Progenitor cell of endocrine pancreas (in vitro differentiated cells): ENCODE results near the gene ARRB2. TPM values are rescaled to one million over a fixed set of nuclear protein-coding genes. Genes with fewer than 3 reads are reported as not detected.

Source experiments
- DNase-seq: peaks from one replicate; pipeline ENCODE4 v3.0.0; 2021; ENCODE audit warnings: low spot score; ENCODE audit not compliant: unreplicated experiment
- H3K27ac Mint-ChIP-seq: 2 replicates; pipeline ENCODE4 v1.8.0; 2021; ENCODE audit warnings: mild to moderate bottlenecking, moderate library complexity, mixed read lengths
- H3K27me3 Mint-ChIP-seq: 2 replicates; pipeline ENCODE4 v1.8.0; 2021; ENCODE audit warnings: mixed read lengths
- H3K36me3 Mint-ChIP-seq: 2 replicates; pipeline ENCODE4 v1.8.0; 2022; ENCODE audit warnings: mixed read lengths; ENCODE audit not compliant: insufficient read depth
- H3K4me1 Mint-ChIP-seq: 2 replicates; pipeline ENCODE4 v1.8.0; 2021; ENCODE audit warnings: low read depth, mixed read lengths
- H3K4me3 Mint-ChIP-seq: 2 replicates; pipeline ENCODE4 v1.8.0; 2021; ENCODE audit warnings: low read depth, mild to moderate bottlenecking, moderate library complexity, mixed read lengths
- H3K9me3 Mint-ChIP-seq: 2 replicates; pipeline ENCODE4 v1.8.0; 2021; ENCODE audit warnings: low read depth, mixed read lengths
- CTCF ChIP-seq: fragments of 200-600 bp; sonication (generic); IDR thresholded peaks from one replicate; pipeline ENCODE4 v1.5.0; 2021; ENCODE audit warnings: antibody characterized with exemption, mild to moderate bottlenecking; ENCODE audit not compliant: unreplicated experiment
- total RNA-seq: library from RNA; stranded (reverse); gene quantifications from 2 replicates; pipeline ENCODE4 v1.2.1, GENCODE V29; 2021

Gene ARRB2
- total RNA-seq, 1 donor from 2014 or later = 52.6 TPM

- Mint-ChIP-seq H3K9me3 (no peaks in the 10 kb centered on the region), H3K36me3 (no peaks in the 10 kb centered on the region), H3K27ac (no peak overlapping the region), H3K4me3 (no peak overlapping the region), H3K27me3 (peaks cover 54% of the 10 kb centered on the region), H3K4me1 (peaks cover 3% of the 10 kb centered on the region)
- no peak for TF ChIP-seq CTCF
- no peak for DNase-seq
Measured at GRCh38 chr17:4748686-4749085, 38.3 kb downstream of the ARRB2 start.

GRCh38 chr17:4750606-4751005 is 40.2 kb downstream of the ARRB2 start:
- H3K4me3 Mint-ChIP-seq = no peak overlapping the region
- H3K27me3 Mint-ChIP-seq = peaks cover 51% of the 10 kb centered on the region
- no peaks in the 10 kb centered on the region for H3K36me3 Mint-ChIP-seq
- no peak for DNase-seq
- H3K4me1 Mint-ChIP-seq = peaks cover 1% of the 10 kb centered on the region
- H3K9me3 Mint-ChIP-seq = no peaks in the 10 kb centered on the region
- H3K27ac Mint-ChIP-seq = no peak overlapping the region
- TF ChIP-seq CTCF = no peak

GRCh38 chr17:4751932-4752331 is 41.5 kb downstream of the ARRB2 start:
- Mint-ChIP-seq H3K27me3 (peaks cover 41% of the 10 kb centered on the region), H3K27ac (no peak overlapping the region), H3K4me1 (no peaks in the 10 kb centered on the region), H3K36me3 (no peaks in the 10 kb centered on the region), H3K4me3 (no peak overlapping the region), H3K9me3 (no peaks in the 10 kb centered on the region)
- TF ChIP-seq CTCF = no peak
- DNase-seq = no peak

GRCh38 chr17:4753392-4753791 is 43.0 kb downstream of the ARRB2 start:
- peaks cover 5% of the 10 kb centered on the region for H3K4me1 Mint-ChIP-seq
- no peak overlapping the region for H3K4me3 Mint-ChIP-seq
- H3K27ac Mint-ChIP-seq = no peak overlapping the region
- no peak for TF ChIP-seq CTCF
- no peaks in the 10 kb centered on the region for H3K9me3 Mint-ChIP-seq
- no peak for DNase-seq
- H3K27me3 Mint-ChIP-seq = peaks cover 38% of the 10 kb centered on the region
- no peaks in the 10 kb centered on the region for H3K36me3 Mint-ChIP-seq

- TF ChIP-seq CTCF = no peak
- Mint-ChIP-seq H3K4me1 (peaks cover 5% of the 10 kb centered on the region), H3K27ac (no peak overlapping the region), H3K27me3 (peaks cover 11% of the 10 kb centered on the region), H3K9me3 (no peaks in the 10 kb centered on the region), H3K4me3 (no peak overlapping the region), H3K36me3 (no peaks in the 10 kb centered on the region)
- DNase-seq = no peak
Measured at GRCh38 chr17:4759776-4760236, 49.4 kb downstream of the ARRB2 start.
